BJ (cell line): ENCODE data around the gene NGB. TPM values are rescaled to one million over a fixed set of nuclear protein-coding genes. Genes with fewer than 3 reads are reported as not detected.

Experiments used
- CTCF ChIA-PET: fragments of 350-600 bp; formaldehyde crosslinking; extraction: SDS; loops from one replicate; lab custom pipeline; 2021; ENCODE audit warnings: antibody characterized with exemption, inconsistent platforms; lab: Yijun Ruan, JAX
- POLR2A ChIA-PET: fragments of 300-600 bp; sonication (Branson Sonifier 250); formaldehyde crosslinking; extraction: SDS; loops from one replicate; lab custom pipeline; 2021; ENCODE audit warnings: antibody characterized with exemption; lab: Charles Lee
- DNase-seq: peaks from one replicate; pipeline ENCODE4 v3.0.0-alpha.2; 2011; ENCODE audit warnings: low read depth
- H3K27me3 ChIP-seq: 2 replicates; pipeline ENCODE4 v1.6.0; 2011; ENCODE audit warnings: low read length; ENCODE audit not compliant: control insufficient read depth, insufficient read depth
- H3K36me3 ChIP-seq: 2 replicates; pipeline ENCODE4 v1.5.1; 2011; ENCODE audit warnings: low read length; ENCODE audit not compliant: control insufficient read depth, insufficient read depth
- H3K4me3 ChIP-seq: 2 replicates; pipeline ENCODE4 v1.5.1; 2011; ENCODE audit warnings: low read depth, mild to moderate bottlenecking, control low read depth, low read length
- CTCF ChIP-seq: IDR thresholded peaks from 2 replicates; pipeline ENCODE4 v1.5.1; 2011; ENCODE audit warnings: low read depth, mild to moderate bottlenecking, control low read depth, inconsistent platforms, low read length, moderate library complexity; ENCODE audit not compliant: insufficient read depth
- polyA plus RNA-seq: library from polyadenylated mRNA; depleted of rRNA; stranded (reverse); fragments of >200 nt; gene quantifications from 2 replicates; pipeline ENCODE4 v1.2.3, GENCODE V29; 2011

Gene NGB
- polyA plus RNA-seq, 1 experiment, result 0.05 TPM

- ChIA-PET CTCF (interaction anchor here (1.0 kb wide), 1 partner anchor 18 kb away, joined by 5 read pairs; no protein-coding TSS in a partner anchor), POLR2A (no interaction called here)
- Histone ChIP-seq H3K27me3 (no peaks in the 10 kb centered on the region), H3K36me3 (no peaks in the 10 kb centered on the region), H3K4me3 (no peak overlapping the region)
- DNase-seq, result no peak
- no peak for TF ChIP-seq CTCF
These were observed 39.3 kb downstream of the NGB start for GRCh38 chr14:77231721-77232120.

GRCh38 chr14:77230914-77231313, 40.1 kb downstream of the NGB start:
- no peak for DNase-seq
- no peak overlapping the region for H3K4me3 ChIP-seq
- H3K27me3 ChIP-seq, result no peaks in the 10 kb centered on the region
- H3K36me3 ChIP-seq, result no peaks in the 10 kb centered on the region
- TF ChIP-seq CTCF, result no peak
- CTCF ChIA-PET, result interaction anchor here (0.6 kb wide), 1 partner anchor 1171 kb away, joined by 3 read pairs; no protein-coding TSS in a partner anchor
- POLR2A ChIA-PET, result no interaction called here

- H3K4me3 ChIP-seq, result no peak overlapping the region
- ChIA-PET CTCF (interaction anchor here (1.1 kb wide), 1 partner anchor 93 kb away, joined by 3 read pairs; the partner anchor contains the start of genes GSTZ1 and POMT2), POLR2A (no interaction called here)
- no peak for TF ChIP-seq CTCF
- no peaks in the 10 kb centered on the region for H3K27me3 ChIP-seq
- no peaks in the 10 kb centered on the region for H3K36me3 ChIP-seq
- no peak for DNase-seq
These were observed 43.0 kb downstream of the NGB start for GRCh38 chr14:77228056-77228455.

GRCh38 chr14:77225892-77226557, 45.0 kb downstream of the NGB start:
- no peak for TF ChIP-seq CTCF
- POLR2A ChIA-PET, result no interaction called here
- CTCF ChIA-PET, result no interaction called here
- H3K36me3 ChIP-seq, result no peaks in the 10 kb centered on the region
- no peaks in the 10 kb centered on the region for H3K27me3 ChIP-seq
- H3K4me3 ChIP-seq, result no peak overlapping the region
- no peak for DNase-seq

- POLR2A ChIA-PET, result no interaction called here
- no peaks in the 10 kb centered on the region for H3K36me3 ChIP-seq
- no peak for DNase-seq
- H3K4me3 ChIP-seq, result no peak overlapping the region
- TF ChIP-seq CTCF, result no peak
- no peaks in the 10 kb centered on the region for H3K27me3 ChIP-seq
- CTCF ChIA-PET, result no interaction called here
These were observed 45.8 kb downstream of the NGB start for GRCh38 chr14:77225254-77225653.
